HG03354 (cell line): Measurements from ENCODE around the gene BORCS6.
"Not testable (repeated sequence)": the region's sequence is repeated elsewhere in the genome, so short reads cannot be mapped to it uniquely, and the experiment has no call there.

ENCODE experiments used
- ATAC-seq: cut with Tn5 transposase; IDR thresholded peaks from one replicate; pipeline ENCODE4 v1.9.1; 2021; ENCODE audit warnings: mild to moderate bottlenecking; ENCODE audit not compliant: unreplicated experiment, poor library complexity, severe bottlenecking

The BORCS6 gene

DNA sequence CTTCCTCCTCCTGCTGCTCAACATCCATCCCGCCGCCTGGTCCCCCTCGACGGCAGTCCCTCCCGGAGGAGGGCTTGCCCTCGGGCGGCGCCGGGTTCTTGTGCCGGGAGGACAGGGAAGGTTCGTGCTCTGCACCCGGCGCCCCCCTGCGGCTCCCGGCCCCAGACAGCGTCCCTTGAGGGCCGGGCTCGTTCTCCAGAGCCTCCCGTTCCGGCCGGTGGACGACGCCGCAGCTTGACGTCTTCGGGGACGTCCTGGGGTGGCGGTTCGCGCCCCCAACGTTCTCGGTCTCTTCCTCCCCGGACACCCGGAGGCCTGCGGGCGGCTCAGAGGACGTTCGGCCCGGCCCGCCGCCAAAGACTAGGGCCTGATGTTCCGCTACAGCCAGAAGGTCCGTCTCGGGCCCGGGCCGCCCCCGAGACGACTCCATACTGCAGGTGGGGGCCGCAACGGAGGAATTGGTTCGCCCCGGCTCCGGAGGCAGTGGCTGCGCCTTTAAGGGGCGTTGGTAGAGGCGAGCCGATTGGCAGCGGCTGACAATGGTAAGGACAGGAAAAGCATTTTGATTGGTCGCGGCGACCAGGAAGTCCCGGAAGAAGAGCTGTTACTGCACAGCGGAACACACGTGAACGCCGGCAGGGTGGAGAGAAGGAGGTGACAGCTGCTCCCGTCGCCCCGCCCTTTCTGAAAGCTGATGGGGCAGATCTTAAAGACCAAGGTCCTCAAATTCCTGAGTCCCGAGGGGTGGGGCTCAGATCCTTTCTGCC, at the start of gene BORCS6:
Gene BORCS6 (minus strand): TSS at position 470 of the 767 bp plus-strand sequence. CDS start 40 bp downstream, at position 430.
- peak; percentile 60 for ATAC-seq

DNA sequence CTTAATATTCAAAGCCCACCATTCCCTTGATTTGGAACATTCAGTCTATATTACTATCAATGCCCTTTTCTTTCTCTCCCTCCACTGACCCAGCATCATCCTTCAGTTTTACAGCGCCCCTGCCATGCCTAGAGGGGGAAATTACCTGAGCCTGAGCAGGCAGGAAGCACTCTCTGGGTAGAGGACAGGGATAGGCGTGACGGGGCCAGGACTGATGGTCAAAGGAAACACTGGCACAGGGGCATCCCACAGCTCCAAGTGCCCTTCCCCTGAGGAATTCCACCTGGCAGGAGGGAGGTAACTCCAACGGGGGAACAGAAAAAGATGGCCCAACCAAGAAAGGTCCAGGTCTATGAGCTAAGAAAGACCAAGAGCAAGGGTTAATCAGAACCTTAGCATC, 47.9 kb upstream of the BORCS6 start:
- ATAC-seq, result no peak

DNA sequence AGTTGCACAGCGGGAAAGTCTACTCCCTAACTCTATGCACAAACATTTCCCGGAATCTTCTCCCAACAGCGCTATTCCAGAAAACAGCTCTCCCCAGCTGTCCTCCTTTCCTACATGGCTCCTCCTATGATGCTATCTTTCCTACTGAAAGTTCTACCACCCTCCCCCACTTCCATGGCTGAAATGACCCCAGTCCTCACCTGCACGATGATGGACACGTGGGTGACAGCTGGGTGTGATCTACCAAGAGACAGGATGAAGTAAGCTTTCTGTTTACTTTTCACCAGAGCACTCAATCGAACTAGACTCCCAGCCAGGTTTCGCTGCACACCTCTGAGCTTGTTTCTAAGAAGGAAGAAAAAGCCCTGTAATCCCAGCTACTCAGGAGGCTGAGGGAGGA, 47.2 kb upstream of the BORCS6 start:
- ATAC-seq, result no peak

DNA sequence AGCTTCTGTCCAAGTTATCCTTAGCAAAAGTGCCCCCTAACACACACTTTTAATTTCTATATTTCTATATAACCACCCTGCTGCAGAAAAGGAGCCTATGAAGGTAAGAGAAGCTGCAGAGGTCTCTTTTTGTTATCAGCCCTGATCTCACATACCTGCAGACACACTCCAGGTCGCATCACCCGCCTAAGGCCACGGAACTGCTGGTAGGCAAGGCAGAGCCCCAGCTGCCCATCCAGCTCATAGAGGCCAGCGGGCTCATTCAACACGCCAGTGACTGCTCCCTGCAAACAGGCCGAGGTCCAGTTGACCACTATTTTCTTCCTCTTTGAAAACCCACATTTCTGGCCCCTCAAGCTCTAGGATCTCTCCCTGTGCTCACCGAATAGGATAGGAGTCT, 45.7 kb upstream of the BORCS6 start:
- ATAC-seq, result no peak

GRCh38 chr17:8234361-8235270, 44.6 kb upstream of the BORCS6 start:
- no peak for ATAC-seq

GRCh38 chr17:8231701-8232100, 41.7 kb upstream of the BORCS6 start:
- no peak for ATAC-seq

- ATAC-seq, result no peak
Observed at GRCh38 chr17:8227238-8227581, 37.2 kb upstream of the BORCS6 start.

DNA sequence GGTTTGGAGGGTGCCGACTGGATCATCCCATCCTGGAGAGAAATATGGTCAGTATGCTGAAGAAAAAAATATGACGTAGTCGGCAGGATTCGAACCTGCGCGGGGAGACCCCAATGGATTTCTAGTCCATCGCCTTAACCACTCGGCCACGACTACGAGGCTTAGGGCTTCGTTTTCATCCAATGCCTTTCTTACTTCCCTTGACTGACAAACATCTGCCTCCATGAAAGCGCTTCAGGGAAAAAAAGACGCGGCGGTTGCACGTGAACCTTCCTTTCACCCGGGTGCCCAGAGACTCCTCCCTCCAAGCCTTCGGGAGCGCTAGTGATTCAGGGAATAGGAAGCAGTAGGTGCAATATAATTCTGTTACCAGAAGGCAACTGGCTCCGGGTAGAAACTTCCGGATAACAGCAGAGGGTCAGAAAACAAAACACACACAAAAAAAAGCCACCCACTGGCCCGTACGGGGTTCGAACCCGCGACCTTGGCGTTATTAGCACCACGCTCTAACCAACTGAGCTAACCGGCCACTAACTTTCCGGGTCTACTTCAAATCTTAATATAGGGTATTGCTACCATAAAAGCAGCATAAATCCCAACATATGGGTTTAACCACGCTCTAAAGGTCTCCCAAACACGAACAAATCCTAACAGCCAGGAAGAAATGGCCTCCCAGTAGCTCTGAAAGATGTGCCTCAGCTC, 36.7 kb upstream of the BORCS6 start:
- no peak for ATAC-seq

DNA sequence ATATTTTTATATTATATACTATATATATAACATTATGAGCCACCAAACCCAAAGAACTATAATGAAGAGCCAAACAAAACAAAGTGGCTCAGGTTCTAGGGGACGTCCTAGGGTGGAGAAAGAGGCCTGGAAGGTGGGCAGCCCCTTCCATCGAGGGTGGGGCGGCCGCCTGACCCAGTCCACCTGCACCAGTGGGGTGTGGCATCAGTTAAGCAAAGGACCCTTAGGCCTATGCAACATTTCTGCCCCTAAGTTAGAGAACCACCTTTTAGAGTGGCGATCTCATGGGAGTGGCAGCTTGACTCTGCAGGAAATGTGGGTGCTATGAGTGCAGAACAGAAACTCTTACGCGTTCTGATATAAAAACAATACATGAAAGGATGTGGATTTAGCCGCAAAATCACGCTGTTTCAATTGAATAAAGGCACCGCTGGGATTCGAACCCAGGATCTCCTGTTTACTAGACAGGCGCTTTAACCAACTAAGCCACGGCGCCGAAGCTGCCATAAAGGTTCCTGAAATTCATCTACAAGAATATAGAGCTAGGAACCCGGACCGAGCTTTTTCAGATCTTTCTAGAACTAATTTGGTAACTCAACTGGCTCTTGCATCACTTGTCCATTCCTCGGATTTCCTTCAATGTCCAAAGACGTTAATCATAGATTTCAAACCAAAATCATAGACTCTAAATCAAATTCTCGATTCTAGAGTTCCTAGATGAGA, 36.0 kb upstream of the BORCS6 start:
- ATAC-seq, result no peak

GRCh38 chr17:8224891-8225812, 35.2 kb upstream of the BORCS6 start:
- no peak for ATAC-seq

DNA sequence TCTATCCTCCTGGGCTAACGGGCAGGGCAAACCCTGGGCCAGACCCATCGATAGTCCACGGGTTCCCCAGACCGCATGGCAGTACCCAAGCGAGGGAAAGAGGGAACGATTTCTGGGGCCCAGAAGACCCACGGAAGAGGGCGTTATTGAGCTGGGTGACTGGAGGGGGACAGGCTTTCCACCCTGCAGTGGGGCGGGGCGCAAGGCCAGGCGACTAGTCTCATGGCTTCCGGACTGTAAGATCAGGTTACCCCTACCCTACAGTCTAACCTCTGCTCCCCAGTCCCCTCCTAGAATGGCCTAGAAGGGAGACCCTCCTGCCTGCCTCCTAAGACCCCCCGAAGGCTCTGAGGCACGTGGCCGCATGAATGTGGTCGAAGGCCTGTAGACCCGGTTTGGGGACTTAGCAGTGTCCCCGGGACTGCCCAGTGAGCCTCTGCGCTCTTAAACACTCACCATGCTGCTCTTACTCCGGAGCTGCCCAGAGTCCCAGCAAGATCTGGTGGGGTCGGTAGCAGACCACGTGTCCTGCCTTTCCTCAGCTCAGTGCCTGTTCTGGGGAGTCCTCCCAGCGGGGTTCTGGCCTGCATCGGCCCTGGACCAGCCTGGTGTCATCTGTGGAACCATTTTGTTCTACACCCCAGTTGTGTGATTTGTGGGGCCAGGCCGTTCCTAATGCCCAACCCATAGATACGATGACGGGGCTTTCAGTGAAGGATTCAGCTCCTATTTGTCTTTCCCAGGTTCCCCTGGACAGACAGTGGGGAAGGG, 33.6 kb upstream of the BORCS6 start:
- no peak for ATAC-seq

DNA sequence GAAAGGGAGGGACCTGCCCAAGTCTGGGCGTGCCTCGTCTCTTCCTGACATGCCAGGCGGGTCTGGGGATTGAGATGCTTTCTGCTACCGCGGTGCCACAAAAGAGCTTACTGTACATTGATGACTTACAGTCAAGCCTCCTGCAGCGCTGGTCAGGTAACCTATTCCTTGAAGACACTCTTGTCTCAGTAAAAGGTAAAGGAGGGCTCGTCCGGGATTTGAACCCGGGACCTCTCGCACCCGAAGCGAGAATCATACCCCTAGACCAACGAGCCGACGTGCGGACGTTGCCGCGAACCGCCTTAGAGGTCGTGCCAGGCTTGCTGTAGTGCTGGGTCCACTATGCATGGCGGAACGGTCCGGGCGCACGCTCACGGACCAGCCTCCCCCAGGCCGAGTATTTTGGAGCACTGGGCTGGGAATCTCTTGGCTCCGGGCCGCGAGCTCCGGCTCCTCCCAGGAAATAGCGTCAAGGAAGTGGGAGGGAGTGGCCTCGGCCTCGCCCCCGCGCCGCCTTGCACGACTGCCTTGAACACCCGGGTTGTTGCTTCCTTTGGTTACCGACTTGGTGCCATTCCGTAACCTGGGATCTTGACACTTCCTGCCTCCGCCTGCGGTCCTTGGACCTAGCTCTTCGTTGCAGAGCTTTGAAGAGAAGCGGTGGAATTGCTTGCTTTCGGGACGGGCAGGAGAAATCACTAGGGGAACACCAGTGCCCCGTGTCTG, 32.8 kb upstream of the BORCS6 start:
- peak; percentile 44 for ATAC-seq

DNA sequence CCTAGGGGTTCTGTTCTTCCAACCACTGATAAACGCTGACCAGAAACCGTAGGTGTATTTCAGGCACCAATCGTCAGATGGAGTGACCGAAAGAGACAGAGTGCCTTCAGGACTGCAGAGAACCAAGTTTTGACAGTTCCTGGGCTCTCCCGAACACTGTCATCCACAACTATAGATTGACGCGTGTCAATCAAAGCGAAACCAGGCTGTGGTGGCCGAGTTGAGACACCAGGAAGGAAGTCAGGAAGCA, 32.3 kb upstream of the BORCS6 start:
- ATAC-seq, result peak; percentile 30

- ATAC-seq, result peak; percentile 47
Observed at GRCh38 chr17:8221663-8222379, 31.8 kb upstream of the BORCS6 start.

GRCh38 chr17:8220783-8221662, 31.0 kb upstream of the BORCS6 start:
- ATAC-seq, result peak; percentile 24

DNA sequence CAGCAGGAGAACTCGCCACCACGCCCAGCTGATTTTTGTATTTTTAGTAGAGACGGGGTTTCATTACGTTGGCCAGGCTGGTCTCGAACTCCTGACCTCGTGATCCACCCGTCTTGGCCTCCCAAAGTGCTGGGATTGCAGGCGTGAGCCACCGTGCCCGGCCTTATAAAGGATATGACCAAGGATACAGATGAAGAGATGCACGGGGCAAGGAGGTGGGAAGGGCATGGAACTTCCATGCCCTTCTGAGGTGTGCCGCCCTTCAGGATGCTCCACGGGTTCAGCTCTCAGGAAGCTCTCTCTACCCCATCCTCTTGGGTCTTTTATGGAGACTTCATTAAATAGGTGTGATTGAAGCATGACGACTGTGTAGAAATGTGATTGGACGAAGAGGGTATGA, 24.0 kb upstream of the BORCS6 start:
- ATAC-seq, result not testable (repeated sequence)
